GM18951 (cell line): ENCODE results near the gene NAALADL2.

Experiments
- POLR2A ChIP-seq: IDR thresholded peaks from 4 replicates; pipeline ENCODE4 v1.6.1; 2011; ENCODE audit warnings: mild to moderate bottlenecking; ENCODE audit not compliant: insufficient read length, insufficient read depth; ENCODE audit errors: extremely low read depth
- in situ Hi-C: fragments of 300-500 bp; cut with MboI; formaldehyde crosslinking; loops from one replicate; pipeline ENCODE4 v1.12.0; 2022; ENCODE audit warnings: low sequenced_read_pairs, mixed read lengths, inconsistent platforms; ENCODE audit not compliant: unreplicated experiment

Gene NAALADL2

DNA sequence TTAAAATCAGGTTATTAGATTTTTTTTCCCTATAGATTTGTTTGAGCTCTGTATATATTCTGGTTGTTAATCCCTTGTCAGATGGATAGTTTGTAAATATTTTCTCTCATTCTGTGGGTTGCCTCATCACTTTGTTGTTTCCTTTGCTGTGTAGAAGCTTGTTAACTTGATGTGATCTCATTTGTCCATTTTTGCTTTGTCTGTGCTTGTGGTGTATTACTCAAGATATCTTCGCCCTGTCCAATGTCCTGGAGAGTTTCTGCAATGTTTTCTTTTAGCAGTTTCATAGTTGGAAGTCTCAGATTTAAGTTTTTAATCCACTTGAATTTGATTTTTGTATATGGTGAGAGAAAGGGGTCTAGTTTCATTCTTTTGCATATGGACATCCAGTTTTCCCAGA, 699.1 kb downstream of the NAALADL2 start:
- in situ Hi-C loops, result no loop called here
- TF ChIP-seq POLR2A, result no peak

DNA sequence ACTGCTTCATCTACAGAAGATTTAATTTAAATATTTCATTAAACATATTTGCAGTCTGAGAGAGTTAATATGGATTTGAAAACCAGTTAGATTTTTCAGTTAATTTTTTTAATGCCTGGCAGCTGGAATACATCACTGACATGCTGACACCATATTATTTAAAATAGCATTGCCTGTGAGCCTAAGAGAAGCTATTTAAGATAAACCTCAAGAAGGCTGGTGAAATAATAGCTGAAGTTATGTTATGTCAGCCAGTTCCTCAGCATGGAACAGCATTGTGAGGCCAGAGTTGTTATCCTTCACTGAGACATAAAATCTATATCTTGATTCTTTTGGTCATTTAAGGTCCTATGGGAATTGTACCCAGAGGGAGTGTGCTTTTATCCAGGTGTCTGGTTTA, 705.2 kb downstream of the NAALADL2 start:
- no peak for TF ChIP-seq POLR2A
- in situ Hi-C loops, result no loop called here

DNA sequence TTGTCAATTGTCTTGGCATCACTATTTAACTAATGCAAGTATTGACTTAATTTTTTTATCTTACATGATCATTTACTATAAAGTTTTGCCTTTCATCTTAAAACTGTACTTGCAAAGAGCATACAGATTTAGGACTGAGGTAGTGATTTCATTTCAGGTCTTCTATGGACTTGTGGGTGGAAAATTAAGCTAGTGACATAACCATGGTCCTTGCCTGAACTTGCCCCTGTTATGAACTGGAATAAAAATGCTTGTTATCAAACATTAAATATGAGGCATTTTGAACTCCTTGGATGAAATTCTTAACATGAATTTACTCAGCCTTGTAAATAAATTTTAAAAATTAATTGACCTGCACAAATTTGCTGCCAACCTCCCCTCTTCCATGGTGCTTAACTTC, 712.0 kb downstream of the NAALADL2 start:
- in situ Hi-C loops, result no loop called here
- TF ChIP-seq POLR2A, result no peak

DNA sequence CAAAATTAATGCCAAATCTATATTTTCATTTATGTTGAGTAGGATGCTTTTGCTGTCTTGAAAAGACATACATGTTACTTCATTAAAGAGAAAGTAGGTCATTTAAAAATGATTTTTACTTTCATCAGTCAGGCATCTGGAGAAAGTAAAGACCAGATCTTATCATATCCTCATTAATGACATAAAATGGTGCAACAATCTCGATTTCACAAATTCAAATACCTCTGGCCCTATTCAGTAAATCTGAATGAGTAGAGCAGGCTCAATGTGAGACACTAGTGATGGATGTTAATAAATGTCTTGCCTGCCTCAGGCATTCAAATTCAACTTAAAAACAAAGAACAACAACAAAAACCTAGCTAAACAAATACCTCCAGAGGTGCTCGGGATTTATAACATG, 714.1 kb downstream of the NAALADL2 start:
- in situ Hi-C loops, result no loop called here
- no peak for TF ChIP-seq POLR2A

DNA sequence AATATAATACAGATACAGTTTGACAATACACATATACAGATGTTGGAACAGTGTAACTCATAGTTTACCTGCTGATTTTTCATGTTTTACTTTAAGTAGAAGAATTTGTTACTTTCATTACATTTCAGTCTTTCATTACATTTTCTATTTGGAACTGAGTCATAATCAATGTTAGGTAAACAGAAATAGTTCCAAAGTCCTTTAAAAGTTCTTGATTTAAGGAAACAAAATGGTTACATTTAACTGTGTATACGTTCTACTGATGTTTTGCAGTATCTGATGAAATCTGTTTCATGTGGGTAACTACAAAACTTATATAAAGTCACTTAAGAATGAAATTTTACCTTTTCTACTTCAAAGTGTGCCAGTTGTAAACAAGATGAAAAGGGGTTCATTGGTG, 721.2 kb downstream of the NAALADL2 start:
- in situ Hi-C loops, result no loop called here
- TF ChIP-seq POLR2A, result no peak

DNA sequence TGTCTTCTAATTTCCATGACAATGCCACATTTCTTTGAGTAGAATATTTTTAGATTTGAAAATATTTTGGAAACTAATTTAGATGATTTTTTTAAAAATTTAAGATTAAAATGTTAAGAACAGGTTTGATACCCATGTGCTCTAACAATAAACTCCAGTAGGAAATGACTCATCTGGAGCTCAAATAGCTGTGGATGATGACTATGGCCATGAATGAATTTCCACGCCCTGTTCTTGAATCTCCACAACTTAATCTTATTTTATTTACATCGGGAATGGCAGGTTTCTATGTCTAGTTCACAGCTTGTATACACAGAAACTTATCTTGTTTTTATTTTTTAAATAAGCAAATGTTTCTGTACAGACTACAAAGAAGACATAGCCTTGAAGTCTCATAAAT, 726.8 kb downstream of the NAALADL2 start:
- in situ Hi-C loops, result no loop called here
- TF ChIP-seq POLR2A, result no peak

DNA sequence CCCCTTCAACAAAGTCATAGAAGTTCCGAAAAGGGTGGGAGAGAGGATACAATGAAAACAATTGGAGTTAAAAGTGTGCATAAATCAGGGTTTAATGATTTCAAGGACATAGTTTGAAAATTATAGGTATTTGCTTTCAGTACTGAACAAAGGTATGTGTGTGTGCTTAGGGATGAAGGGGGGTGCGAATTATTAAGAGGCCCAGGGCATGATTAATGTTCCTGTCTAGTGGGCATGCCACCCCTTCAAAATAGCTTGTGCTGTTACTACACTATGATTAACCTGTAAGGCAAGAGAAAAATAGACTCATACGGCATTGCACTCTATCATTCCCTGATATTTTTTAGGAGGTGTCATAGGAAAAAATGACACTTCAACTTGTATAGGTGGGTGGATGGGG, 731.6 kb downstream of the NAALADL2 start:
- TF ChIP-seq POLR2A, result no peak
- in situ Hi-C loops, result no loop called here

DNA sequence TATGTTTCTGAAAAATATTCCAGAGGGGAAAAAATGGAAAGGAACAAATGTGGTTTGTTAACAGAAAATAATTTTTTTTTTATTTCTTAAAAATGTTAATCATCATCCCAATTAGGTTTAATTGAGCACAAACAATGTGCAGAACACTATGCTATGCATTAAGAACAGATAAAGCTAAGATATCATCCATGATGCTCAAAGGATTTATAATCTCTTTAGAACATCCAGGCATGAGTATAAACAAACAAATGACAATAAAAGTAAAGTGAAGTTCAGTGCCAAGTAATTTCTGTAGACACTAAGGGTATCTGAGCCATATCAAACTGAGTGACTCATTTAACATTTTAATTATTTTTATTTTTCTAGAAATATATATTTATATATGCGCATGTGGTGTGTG, 732.2 kb downstream of the NAALADL2 start:
- TF ChIP-seq POLR2A, result no peak
- in situ Hi-C loops, result no loop called here

DNA sequence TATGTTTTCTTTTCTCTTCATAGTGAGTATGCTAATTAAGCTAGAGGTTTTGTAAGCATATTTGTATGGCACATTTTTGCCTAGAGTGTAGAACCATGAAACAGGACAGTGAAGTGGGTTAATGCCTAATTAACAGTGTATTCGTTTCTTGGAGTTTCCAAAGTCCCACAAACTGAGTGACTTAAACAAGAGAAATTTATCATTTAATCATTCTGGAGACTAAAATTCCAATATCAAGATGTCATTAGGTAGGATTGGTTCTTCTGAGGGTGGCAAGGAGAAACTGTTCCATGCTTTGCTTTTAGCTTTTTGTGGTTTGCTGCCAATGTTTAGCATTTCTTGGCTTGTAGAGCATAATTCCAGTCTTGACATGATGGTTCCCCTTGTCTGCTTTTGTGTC, 734.2 kb downstream of the NAALADL2 start:
- in situ Hi-C loops, result no loop called here
- no peak for TF ChIP-seq POLR2A

DNA sequence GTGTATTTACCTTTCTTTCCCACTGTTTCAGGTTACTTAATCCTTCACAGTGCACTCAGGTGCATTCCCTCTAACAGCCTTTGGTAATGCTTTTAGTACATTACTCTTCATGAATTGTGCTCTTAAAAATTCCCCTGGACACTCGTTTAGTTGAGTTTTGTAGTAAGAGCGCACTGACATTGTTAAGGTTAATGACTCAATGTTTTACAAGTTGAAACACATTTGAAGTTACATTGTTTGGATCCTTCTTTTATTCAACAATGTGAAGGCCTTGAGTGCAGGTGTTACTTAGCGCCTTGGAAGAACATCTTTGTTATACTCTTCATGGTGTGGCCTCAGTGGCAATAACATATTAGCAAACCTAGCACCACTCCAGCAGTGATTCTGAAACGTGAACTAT, 739.6 kb downstream of the NAALADL2 start:
- TF ChIP-seq POLR2A, result no peak
- in situ Hi-C loops, result no loop called here

DNA sequence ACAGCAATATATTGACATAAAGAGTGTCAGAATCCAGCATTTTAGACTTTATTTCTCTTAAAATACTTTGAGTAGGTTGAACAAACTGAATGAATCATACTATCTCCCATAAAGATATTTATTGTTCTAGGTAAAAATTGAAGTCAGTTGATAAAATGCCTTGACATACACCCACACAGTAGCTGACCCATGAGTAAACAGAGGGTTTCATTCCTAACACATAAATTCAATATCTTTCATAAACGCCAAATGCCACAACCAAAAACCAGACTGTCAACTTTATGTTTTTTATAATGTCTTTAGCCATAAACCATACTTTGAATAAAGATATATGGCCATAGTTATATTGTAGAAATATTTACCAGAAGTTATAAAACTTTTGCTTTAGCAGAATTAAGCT, 742.4 kb downstream of the NAALADL2 start:
- TF ChIP-seq POLR2A, result no peak
- in situ Hi-C loops, result no loop called here

DNA sequence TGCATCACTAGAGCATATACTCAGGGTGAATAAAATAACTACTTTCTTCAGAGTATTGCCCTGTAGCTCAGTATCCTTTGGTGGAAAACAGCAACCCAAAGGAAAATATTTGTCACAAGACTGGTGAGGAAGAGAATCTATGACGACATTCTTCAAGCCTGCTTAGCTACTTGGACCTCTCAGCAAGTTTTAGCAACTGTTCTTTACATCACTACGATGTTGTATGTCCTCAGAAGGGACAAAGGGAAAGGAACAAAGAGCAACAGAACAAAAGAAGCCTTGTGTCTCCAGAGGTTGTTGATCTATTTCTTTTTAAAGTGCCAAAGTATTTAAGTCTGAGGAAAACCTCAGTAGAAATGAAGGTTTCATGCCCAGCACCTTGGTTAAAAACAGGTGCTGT, 746.7 kb downstream of the NAALADL2 start:
- TF ChIP-seq POLR2A, result no peak
- in situ Hi-C loops, result no loop called here

DNA sequence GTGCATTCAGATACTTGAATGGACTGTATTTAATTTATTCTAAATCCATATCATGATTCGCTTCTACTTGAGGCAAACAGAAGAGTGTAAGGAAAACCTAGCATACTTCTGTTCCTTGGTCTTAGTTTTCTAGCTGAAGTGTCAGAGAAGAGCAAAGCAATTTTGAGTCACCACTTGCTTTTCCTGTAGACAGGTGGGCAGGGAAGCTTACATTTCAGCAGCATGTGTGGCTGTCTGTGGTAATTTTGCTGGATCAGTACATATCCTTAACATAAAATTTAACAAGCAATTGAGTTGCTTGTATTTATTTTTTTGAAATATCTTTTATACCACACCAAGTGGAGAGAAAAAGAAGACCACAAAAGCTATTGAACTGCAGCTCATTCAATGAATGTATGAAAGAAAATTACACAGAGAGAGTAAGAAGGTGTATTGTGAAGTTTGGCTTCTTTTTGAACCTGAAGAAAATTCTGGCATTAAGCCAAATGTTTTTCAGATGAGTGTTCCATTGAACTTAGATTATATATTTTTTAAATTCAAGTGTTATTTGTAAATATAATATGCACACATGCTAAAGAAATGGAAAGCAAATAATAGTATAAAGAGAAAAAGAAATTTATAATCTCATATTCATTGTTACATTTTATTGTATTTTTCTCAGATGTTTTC, 747.6 kb downstream of the NAALADL2 start:
- TF ChIP-seq POLR2A, result no peak
- in situ Hi-C loops, result no loop called here

DNA sequence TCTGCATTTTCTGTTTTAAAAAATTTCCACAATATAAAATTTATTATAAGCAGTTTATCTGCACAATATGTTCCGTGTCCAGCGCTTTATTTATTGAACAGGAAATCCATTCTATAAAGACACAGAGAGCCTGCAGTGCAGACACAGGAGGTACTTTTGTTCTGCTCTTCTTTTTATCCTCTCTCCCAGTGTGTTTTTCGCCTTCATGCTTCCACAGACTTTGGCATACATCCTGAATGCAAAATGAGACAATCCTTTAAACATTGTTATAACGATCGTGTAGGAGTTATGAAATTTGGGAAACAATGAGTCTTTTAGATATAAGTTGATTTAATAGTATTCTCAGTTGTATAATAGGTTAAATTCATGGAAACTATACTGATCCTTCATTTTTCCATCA, 749.2 kb downstream of the NAALADL2 start:
- no peak for TF ChIP-seq POLR2A

DNA sequence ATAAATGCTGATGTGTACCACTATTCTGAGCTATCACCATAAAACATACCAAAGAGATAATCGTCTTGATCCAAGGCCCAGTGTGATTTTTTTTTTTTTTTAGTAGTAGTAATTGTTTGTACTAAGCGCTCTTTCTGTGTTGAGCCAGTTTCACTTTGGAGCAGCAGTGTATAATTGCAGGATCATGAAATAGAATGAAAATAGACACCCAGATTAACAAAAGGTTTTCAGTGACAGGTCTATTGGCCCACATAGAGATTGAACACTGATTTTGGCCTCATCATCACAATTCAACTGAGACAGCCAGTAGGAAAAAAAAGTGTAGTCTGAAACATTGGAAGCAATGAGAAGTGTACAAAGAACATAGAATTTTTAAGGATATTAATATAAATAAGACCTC, 749.8 kb downstream of the NAALADL2 start:
- in situ Hi-C loops, result no loop called here
- TF ChIP-seq POLR2A, result no peak

More for the DNA sequence above, 749.2 kb downstream of the NAALADL2 start:
- in situ Hi-C loops, result no loop called here
